Activated CD4-positive, alpha-beta T cell treated with anti-CD3 and anti-CD28 coated beads, Interleukin-2, amount 10 ng/mL, durations not matched to agents 24 days and 14 days (primary cell): ENCODE data around the gene SMARCC2. TPM values are rescaled to one million over a fixed set of nuclear protein-coding genes. Genes with fewer than 3 reads are reported as not detected.
"Not testable (repeated sequence)": the region's sequence is repeated elsewhere in the genome, so short reads cannot be mapped to it uniquely, and the experiment has no call there.

ENCODE experiments used
- DNase-seq: peaks from one replicate; pipeline ENCODE4 v3.0.0; 2022
- H3K27ac Mint-ChIP-seq: one replicate; pipeline ENCODE4 v1.8.0; 2022; ENCODE audit warnings: mild to moderate bottlenecking, mixed read lengths
- H3K27me3 Mint-ChIP-seq: one replicate; pipeline ENCODE4 v1.8.0; 2022; ENCODE audit warnings: mixed read lengths
- H3K36me3 Mint-ChIP-seq: one replicate; pipeline ENCODE4 v1.8.0; 2022; ENCODE audit warnings: low read depth, mild to moderate bottlenecking, mixed read lengths
- H3K4me1 Mint-ChIP-seq: one replicate; pipeline ENCODE4 v1.8.0; 2021; ENCODE audit warnings: mixed read lengths
- H3K4me3 Mint-ChIP-seq: one replicate; pipeline ENCODE4 v1.8.0; 2022; ENCODE audit warnings: mild to moderate bottlenecking, moderate library complexity, mixed read lengths
- H3K9me3 Mint-ChIP-seq: one replicate; pipeline ENCODE4 v1.8.0; 2021; ENCODE audit warnings: mixed read lengths
- intact Hi-C: fragments of 100-400 bp; cut with micrococcal nuclease; formaldehyde crosslinking; loops from one replicate; pipeline ENCODE4 v1.15.1; 2023
- total RNA-seq: library from RNA; stranded (reverse); gene quantifications from 2 replicates; pipeline ENCODE4 v1.2.3, GENCODE V29; 2022

SMARCC2 gene
- total RNA-seq, 1 donor from 2014 or later, result 130 TPM

DNA sequence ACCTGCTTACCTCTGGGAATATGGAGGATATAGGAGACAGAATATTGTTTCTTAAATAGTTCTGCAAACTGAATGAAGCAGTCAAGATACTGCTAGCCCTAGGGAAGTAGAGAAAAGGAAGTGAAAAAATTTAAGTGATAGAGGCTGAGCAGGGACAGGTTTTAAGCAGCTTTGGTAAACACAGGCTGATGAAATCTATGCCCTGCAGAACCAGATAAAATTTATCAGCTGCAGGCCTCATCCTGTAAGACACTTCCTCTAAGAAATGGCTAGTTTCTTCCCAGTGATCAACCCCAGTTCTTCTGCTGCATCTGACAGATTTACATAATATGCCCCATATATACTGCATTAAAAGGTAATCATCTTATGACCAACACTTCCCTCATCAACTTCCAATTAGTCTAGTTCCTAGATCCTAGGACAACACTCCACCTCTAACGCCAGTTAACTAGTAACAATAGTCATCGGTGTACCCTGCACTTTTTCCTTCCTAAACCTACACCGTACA, 62.5 kb downstream of the SMARCC2 start:
- Mint-ChIP-seq H3K27ac (peak overlapping the region; percentile 94), H3K4me3 (peak overlapping the region; percentile 98), H3K36me3 (peaks cover 31% of the 10 kb centered on the region), H3K4me1 (peaks cover 57% of the 10 kb centered on the region), H3K9me3 (no peaks in the 10 kb centered on the region), H3K27me3 (no peaks in the 10 kb centered on the region)
- DNase-seq, result no peak
- intact Hi-C loops, result loop anchor here (1.0 to 10.0 kb wide), 7 partner anchors 8 to 1628 kb away; partner anchors contain the start of genes CDK4, MARCHF9, MYL6B and TIMELESS

DNA sequence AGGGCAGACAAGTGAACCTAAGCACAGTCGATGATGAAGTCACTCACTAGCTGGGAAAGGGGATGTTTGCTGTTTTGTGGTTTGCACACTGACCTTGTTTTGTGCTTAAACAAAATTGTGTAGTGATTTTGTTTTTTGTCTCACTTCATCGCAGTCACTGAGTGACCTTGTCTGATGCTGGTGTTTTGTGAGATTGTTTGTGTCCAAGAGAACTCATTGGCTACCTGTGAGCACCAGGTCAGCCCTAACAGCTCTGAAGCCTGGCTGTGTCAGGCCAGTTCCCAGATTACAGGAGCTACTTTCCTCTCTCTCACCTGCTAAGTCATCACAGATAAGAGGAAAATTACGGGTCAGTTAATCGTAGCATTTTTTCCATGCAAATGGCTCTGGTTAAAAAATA, 65.2 kb downstream of the SMARCC2 start:
- peaks cover 50% of the 10 kb centered on the region for H3K4me1 Mint-ChIP-seq
- intact Hi-C loops, result loop anchor here (10.0 kb wide), 1 partner anchor 1631 kb away; the partner anchor contains the start of genes CDK4 and MARCHF9
- no peaks in the 10 kb centered on the region for H3K9me3 Mint-ChIP-seq
- H3K27me3 Mint-ChIP-seq, result no peaks in the 10 kb centered on the region
- H3K36me3 Mint-ChIP-seq, result peaks cover 14% of the 10 kb centered on the region
- H3K27ac Mint-ChIP-seq, result peak overlapping the region; percentile 22
- no peak for DNase-seq
- H3K4me3 Mint-ChIP-seq, result no peak overlapping the region

DNA sequence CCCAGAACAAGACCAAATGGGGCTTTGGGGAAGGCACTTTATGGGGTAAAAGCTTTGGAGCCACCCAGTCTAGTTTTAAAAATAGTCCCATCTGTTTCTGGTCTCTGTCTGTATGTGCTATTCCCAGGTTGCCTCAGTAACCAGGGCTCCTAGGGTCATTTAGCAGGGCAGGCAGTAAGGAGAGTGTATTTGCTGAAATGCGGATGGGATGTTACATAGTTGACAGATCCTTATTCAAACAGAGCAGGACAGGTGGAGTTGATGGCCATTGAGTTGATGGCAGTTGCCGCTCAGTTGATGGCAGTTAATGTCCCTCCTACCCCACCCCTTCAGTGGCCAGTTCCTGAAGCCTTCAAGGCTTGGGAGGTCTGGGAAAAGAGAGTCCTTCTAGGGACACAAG, 66.6 kb downstream of the SMARCC2 start:
- H3K4me3 Mint-ChIP-seq, result no peak overlapping the region
- intact Hi-C loops, result loop anchor here (10.0 kb wide), 1 partner anchor 1632 kb away; the partner anchor contains the start of genes CDK4 and MARCHF9
- H3K4me1 Mint-ChIP-seq, result peaks cover 54% of the 10 kb centered on the region
- no peaks in the 10 kb centered on the region for H3K9me3 Mint-ChIP-seq
- H3K27ac Mint-ChIP-seq, result no peak overlapping the region
- DNase-seq, result no peak
- H3K36me3 Mint-ChIP-seq, result peaks cover 15% of the 10 kb centered on the region
- peaks cover 3% of the 10 kb centered on the region for H3K27me3 Mint-ChIP-seq

DNA sequence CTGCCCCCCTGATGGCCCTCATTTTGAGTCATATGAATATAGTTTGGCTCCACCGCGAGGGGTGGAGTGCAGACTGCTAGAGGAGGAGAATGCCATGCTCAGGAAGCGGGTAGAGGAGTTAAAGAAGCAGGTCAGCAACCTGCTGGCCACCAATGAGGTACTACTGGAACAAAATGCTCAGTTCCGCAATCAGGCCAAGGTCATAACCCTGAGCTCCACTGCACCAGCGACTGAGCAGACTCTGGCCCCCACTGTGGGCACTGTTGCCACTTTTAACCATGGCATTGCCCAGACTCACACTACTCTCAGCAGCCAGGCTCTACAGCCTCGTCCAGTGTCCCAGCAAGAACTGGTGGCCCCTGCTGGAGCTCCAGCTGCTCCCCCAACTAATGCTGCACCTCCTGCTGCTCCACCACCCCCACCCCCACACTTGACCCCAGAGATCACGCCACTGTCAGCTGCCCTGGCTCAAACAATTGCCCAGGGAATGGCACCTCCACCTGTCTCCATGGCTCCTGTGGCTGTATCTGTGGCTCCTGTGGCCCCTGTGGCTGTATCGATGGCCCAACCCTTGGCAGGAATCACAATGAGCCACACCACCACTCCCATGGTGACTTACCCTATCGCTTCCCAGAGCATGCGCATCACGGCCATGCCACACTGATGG, 67.9 kb downstream of the SMARCC2 start:
- H3K36me3 Mint-ChIP-seq, result peaks cover 27% of the 10 kb centered on the region
- H3K9me3 Mint-ChIP-seq, result no peaks in the 10 kb centered on the region

DNA sequence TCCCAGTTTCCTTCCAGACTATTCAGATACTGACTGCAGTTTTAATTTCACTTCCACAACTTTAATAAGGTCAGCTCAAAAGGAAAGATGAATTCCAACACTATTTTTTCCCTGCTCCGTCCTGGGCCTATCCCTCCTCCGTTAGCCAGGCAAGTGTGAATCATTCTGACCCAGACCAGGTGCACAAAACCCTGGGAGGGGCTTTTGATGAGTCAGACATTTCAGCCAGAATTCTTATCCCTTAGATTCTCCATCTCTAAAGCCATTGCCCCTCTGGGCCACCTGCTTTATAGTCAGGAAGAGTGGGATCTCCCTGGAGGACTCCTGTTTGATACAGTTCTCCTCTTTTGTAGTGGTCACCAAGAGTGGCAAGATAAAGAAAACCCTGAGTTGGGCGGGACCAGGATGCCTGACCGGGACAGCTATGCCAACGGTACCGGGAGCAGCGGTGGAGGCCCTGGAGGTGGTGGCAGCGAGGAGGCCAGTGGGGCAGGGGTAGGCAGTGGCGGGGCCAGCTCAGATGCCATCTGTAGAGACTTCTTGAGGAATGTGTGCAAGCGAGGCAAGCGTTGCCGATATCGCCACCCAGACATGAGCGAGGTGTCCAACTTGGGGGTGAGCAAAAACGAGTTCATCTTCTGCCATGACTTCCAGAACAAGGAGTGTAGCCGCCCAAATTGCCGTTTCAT, 69.0 kb downstream of the SMARCC2 start:
- intact Hi-C loops, result loop anchor here (10.0 kb wide), 1 partner anchor 1634 kb away; the partner anchor contains the start of genes CDK4 and MARCHF9
- Mint-ChIP-seq H3K36me3 (peaks cover 25% of the 10 kb centered on the region), H3K27ac (no peak overlapping the region), H3K27me3 (peaks cover 3% of the 10 kb centered on the region), H3K4me1 (peaks cover 39% of the 10 kb centered on the region), H3K4me3 (no peak overlapping the region), H3K9me3 (no peaks in the 10 kb centered on the region)
- DNase-seq, result no peak

More for the DNA sequence above, 67.9 kb downstream of the SMARCC2 start:
- no peak for DNase-seq
- intact Hi-C loops, result loop anchor here (10.0 kb wide), 1 partner anchor 1633 kb away; the partner anchor contains the start of genes CDK4 and MARCHF9
- Mint-ChIP-seq H3K4me3 (no peak overlapping the region), H3K4me1 (peaks cover 42% of the 10 kb centered on the region), H3K27me3 (peaks cover 3% of the 10 kb centered on the region), H3K27ac (no peak overlapping the region)

DNA sequence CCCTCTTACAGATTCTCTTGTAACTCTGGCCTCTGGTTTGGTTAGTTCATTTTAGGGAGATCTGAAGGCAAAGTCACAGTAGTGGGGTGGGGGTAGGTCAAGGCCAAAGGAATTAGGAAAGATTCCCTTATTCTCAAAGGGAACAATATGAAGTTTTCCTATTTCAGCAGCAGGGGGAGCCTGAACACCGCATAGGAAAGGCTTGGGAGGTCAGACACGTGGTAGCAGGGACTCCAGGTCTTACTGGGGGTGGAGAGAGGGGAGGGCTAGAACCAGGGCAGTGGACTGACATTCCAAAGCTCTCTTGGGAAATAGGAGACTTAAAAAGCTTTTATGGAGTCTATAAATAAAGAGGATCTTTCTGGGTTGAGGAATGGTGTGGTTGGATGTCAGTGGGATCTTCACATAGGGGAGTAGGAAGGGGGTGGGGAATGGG, 69.9 kb downstream of the SMARCC2 start:
- H3K27ac Mint-ChIP-seq, result peak overlapping the region; percentile 100
- peaks cover 3% of the 10 kb centered on the region for H3K27me3 Mint-ChIP-seq
- H3K36me3 Mint-ChIP-seq, result peaks cover 29% of the 10 kb centered on the region
- intact Hi-C loops, result loop anchor here (1.0 to 5.0 kb wide), 9 partner anchors 70 to 518 kb away; partner anchors contain the start of genes ANKRD52, CS, DNAJC14 and NABP2
- peak; percentile 89 for DNase-seq
- H3K4me3 Mint-ChIP-seq, result peak overlapping the region; percentile 97
- peaks cover 38% of the 10 kb centered on the region for H3K4me1 Mint-ChIP-seq
- no peaks in the 10 kb centered on the region for H3K9me3 Mint-ChIP-seq

DNA sequence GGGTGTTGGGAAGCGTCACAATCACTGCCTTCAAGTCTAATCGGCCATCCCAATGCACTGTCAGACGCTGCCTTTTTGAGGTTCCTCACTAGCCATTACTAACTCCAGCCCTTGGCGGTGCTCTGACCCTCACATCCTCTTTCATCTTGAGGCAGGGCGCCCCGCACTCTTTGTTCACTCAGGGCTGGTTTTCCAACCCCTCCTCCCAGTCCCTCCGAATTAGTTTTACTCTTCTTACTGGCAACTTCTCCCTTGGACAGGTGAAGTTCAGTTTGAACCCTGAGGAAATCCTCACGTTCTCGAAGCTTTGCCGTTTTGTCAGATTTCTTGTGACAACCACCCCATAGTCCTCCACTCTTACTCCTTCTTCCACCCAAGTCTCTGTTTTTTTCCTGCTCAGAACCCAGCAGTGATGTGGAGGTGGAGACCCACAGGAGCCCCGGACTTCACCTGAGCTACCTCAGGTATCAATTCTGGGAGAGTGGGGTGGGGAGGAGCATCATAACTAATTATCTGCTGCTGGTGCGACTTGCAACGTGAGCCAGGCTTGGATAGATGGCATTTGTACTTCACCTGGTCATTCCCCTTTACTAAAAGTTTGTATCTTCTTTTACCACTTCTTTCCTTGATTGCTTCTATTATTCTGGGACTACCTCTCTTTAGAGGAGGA, 70.5 kb downstream of the SMARCC2 start:
- peak overlapping the region; percentile 100 for H3K27ac Mint-ChIP-seq
- H3K9me3 Mint-ChIP-seq, result no peaks in the 10 kb centered on the region
- H3K4me3 Mint-ChIP-seq, result peak overlapping the region; percentile 97
- H3K4me1 Mint-ChIP-seq, result peaks cover 36% of the 10 kb centered on the region
- DNase-seq, result no peak
- intact Hi-C loops, result loop anchor here (1.0 to 5.0 kb wide), 14 partner anchors 7 to 569 kb away; partner anchors contain the start of genes ANKRD52, CS, DNAJC14 and MYL6
- peaks cover 35% of the 10 kb centered on the region for H3K36me3 Mint-ChIP-seq
- H3K27me3 Mint-ChIP-seq, result peaks cover 3% of the 10 kb centered on the region

DNA sequence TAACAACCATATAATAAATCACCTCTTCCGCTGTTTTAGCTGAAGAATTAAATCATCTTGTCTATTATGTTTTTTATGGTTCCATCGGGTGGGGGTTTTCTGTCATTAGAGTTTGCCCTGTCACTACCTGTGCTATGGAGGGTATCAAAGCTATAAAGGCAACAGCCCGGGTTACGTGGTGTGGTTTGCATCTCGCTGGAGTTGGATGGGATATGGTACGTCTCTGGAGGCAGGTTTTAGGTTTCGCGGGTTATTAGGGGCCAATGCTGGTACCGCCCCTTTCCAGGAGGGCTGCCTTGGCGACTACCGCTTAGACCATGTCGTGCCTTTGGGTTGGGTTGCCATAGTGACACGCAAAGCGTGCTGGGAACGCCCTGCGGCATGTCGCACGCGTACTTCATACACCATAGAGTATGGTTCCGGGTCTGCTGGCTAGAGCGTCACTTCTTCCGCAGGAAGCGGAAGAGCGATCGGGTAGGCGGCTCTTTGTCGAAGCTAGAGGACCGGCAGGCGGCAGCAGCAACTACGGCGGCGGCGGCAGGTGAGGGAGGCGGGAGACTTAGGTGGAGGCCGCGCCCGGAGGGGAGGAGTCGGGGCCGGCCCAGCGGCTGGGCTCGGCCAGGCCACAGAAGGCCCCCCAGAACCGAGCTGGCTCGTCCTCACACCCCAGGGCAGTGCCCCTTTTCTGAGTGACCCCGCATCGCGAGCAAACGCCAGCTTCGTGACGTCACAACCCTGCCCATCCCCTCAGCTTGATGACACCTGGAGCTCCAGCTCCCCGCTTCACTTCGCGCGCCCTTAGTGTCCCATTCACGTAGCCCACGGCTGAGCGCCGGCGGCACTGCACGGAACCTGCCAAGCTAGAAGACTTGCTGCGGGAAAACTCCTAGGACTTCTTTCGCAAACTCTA, 71.2 kb downstream of the SMARCC2 start, which contains the start of gene ZC3H10:
ZC3H10 (plus strand) TSS at position 489 of the 910 bp plus-strand sequence. CDS start 2,297 bp downstream, outside the sequence.
- peak; percentile 99 for DNase-seq
- Mint-ChIP-seq H3K36me3 (peaks cover 42% of the 10 kb centered on the region), H3K4me3 (peak within 1 kb of the TSS; percentile 97), H3K27ac (peak within 1 kb of the TSS; percentile 100), H3K27me3 (peaks cover 3% of the 10 kb centered on the region), H3K4me1 (peaks cover 35% of the 10 kb centered on the region), H3K9me3 (no peaks in the 10 kb centered on the region)
- intact Hi-C loops, result loop anchor here (1.0 to 5.0 kb wide), 12 partner anchors 8 to 570 kb away; partner anchors contain the start of genes ANKRD52, CS, DNAJC14 and MYL6

DNA sequence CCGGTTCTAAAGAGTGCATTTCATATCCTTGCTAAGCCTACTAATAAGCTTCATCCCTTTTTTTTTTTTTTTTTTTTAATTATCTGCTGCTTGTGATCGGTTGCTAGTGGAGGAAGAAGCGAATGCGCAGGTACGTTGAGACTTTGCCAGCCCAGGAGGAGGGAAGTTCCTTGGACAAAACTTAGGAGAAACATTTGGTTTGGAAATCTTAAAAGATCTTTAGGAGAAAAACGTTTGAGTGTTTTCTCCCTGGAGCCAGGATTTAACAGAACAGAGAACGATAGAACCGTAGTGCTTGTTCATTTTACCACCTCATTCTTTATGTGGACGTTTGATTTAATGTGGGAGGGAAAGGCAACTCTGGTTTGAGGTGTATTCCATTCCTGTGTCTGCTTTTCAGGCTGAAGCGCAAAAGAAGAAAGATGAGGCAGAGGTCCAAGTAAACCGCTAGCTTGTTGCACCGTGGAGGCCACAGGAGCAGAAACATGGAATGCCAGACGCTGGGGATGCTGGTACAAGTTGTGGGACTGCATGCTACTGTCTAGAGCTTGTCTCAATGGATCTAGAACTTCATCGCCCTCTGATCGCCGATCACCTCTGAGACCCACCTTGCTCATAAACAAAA, 72.1 kb downstream of the SMARCC2 start:
- peak; percentile 64 for DNase-seq
- Mint-ChIP-seq H3K36me3 (peaks cover 51% of the 10 kb centered on the region), H3K27ac (peak overlapping the region; percentile 100), H3K4me3 (peak overlapping the region; percentile 97), H3K4me1 (peaks cover 35% of the 10 kb centered on the region)
- intact Hi-C loops, result loop anchor here (5.0 kb wide), 2 partner anchors 290 to 520 kb away; partner anchors contain the start of gene DNAJC14
- not testable (repeated sequence) for H3K9me3 Mint-ChIP-seq, H3K27me3 Mint-ChIP-seq

DNA sequence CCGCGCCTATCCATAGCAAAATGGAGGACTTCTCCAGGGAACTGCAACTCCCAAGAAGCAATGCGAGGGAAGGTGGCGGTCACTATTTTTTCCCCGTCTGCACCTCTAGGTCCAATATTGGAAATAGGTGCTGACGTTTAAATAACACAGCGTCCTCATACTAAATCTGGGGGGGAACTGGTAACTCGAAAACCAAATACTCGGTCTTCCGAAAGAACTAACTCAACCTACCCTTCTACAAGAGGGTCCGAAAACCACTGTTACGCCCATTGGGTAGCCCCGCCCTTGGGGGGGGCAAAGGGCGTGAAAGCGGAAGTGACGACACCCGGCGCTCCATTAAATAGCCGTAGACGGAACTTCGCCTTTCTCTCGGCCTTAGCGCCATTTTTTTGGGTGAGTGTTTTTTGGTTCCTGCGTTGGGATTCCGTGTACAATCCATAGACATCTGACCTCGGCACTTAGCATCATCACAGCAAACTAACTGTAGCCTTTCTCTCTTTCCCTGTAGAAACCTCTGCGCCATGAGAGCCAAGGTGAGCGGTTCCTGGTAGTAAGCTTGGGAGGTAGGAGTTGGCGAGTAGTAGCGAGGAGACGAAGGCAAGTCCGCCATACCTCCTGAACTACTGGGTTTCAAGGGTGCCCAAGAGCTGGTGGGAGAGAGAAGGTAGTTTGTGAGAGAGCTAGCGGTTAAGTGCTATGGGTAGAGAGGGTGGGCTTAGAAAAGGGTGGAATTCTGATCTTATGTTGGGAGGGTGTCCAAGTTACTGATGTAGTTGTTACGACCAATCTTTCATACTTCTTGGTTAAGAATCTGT, 72.8 kb downstream of the SMARCC2 start, which contains the start of gene RPL41:
RPL41 (plus strand) TSS at position 367 of the 815 bp plus-strand sequence.
- DNase-seq, result peak; percentile 99
- H3K27me3 Mint-ChIP-seq, result peaks cover 3% of the 10 kb centered on the region
- H3K9me3 Mint-ChIP-seq, result no peaks in the 10 kb centered on the region
- intact Hi-C loops, result loop anchor here (1.0 to 5.0 kb wide), 6 partner anchors 12 to 521 kb away; partner anchors contain the start of genes DNAJC14 and PA2G4
- H3K4me3 Mint-ChIP-seq, result peak within 1 kb of the TSS; percentile 97
- H3K27ac Mint-ChIP-seq, result peak within 1 kb of the TSS; percentile 100
- peaks cover 35% of the 10 kb centered on the region for H3K4me1 Mint-ChIP-seq
- peaks cover 51% of the 10 kb centered on the region for H3K36me3 Mint-ChIP-seq

DNA sequence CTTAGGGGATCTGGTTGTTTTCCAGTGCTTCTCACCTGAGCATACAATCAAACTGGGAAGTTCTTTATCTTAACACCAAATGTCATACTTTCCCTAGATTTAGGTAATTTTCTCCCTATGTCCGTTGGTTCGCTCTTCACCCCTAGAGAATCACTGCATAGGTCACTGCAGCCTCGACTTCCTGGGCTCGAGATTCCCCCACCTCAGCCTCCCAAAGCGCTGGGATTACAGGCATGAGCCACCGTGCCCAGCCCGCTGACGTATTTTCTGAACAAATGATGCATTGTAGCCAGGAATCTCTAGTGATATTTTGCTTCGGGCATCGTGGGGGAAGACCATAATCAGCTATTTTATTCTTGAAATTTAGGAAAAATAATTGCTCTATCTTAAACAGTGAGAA, 74.0 kb downstream of the SMARCC2 start:
- intact Hi-C loops, result loop anchor here (5.0 kb wide), 2 partner anchors 288 to 522 kb away; partner anchors contain the start of gene DNAJC14
- Mint-ChIP-seq H3K4me1 (peaks cover 35% of the 10 kb centered on the region), H3K27ac (peak overlapping the region; percentile 100)

More for the DNA sequence above, 74.0 kb downstream of the SMARCC2 start:
- DNase-seq, result no peak
- Mint-ChIP-seq H3K4me3 (peak overlapping the region; percentile 97), H3K36me3 (peaks cover 58% of the 10 kb centered on the region), H3K9me3 (no peaks in the 10 kb centered on the region), H3K27me3 (peaks cover 3% of the 10 kb centered on the region)
